ENCODE results near the gene ARID4A. TPM values are rescaled to one million over a fixed set of nuclear protein-coding genes. Genes with fewer than 3 reads are reported as not detected.

ARID4A gene
- total RNA-seq, 1 donor = 12.2 TPM

DNA sequence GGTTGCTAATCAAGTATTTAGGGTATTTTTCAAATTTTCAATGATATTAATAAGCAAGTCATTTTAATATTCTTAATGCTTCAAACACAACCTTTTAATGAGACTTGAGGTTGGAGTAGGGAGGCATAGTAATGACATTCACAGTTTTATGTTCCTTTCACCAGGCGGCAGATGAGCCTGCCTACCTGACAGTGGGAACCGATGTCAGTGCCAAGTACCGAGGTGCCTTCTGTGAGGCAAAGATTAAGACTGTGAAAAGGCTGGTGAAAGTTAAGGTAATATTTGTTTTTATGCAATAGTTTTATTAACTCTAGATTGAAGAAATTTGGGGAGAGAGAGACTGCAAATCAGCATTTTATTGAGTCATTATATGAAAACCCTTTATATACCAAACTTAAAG is 3.1 kb downstream of the ARID4A start:
- H3K4me3 ChIP-seq (ENCODE audit: low read depth, low read length) = no peak overlapping the region
- TF ChIP-seq, protein P1, sequence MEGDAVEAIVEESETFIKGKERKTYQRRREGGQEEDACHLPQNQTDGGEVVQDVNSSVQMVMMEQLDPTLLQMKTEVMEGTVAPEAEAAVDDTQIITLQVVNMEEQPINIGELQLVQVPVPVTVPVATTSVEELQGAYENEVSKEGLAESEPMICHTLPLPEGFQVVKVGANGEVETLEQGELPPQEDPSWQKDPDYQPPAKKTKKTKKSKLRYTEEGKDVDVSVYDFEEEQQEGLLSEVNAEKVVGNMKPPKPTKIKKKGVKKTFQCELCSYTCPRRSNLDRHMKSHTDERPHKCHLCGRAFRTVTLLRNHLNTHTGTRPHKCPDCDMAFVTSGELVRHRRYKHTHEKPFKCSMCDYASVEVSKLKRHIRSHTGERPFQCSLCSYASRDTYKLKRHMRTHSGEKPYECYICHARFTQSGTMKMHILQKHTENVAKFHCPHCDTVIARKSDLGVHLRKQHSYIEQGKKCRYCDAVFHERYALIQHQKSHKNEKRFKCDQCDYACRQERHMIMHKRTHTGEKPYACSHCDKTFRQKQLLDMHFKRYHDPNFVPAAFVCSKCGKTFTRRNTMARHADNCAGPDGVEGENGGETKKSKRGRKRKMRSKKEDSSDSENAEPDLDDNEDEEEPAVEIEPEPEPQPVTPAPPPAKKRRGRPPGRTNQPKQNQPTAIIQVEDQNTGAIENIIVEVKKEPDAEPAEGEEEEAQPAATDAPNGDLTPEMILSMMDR (IDR thresholded peaks at IDR 0.05; ENCODE audit: insufficient read depth, low read length) = no peak
- DNase-seq (ENCODE audit: low read depth) = no peak

DNA sequence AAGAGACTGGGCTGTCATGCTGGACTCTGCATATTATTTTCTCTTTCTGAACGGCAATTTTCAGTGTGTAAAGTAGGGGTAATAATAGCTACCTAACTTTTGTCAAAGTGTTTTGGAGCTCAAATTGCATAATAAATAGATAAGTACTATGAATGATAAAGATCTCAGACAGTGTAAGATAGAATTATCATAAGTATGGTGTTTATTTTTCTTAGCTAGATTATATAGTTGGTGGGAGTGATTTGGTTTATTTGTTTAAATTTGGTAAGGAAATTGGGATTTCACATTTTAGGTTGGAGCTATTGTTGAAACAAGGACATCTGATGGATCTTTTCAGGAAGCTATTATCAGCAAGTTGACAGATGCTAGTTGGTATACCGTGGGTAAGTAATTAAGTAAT is 7.4 kb downstream of the ARID4A start:
- no peak for DNase-seq (ENCODE audit: low read depth)
- TF ChIP-seq, protein P1 (IDR thresholded peaks at IDR 0.05; ENCODE audit: insufficient read depth, low read length) = no peak
- no peak overlapping the region for H3K4me3 ChIP-seq (ENCODE audit: low read depth, low read length)

DNA sequence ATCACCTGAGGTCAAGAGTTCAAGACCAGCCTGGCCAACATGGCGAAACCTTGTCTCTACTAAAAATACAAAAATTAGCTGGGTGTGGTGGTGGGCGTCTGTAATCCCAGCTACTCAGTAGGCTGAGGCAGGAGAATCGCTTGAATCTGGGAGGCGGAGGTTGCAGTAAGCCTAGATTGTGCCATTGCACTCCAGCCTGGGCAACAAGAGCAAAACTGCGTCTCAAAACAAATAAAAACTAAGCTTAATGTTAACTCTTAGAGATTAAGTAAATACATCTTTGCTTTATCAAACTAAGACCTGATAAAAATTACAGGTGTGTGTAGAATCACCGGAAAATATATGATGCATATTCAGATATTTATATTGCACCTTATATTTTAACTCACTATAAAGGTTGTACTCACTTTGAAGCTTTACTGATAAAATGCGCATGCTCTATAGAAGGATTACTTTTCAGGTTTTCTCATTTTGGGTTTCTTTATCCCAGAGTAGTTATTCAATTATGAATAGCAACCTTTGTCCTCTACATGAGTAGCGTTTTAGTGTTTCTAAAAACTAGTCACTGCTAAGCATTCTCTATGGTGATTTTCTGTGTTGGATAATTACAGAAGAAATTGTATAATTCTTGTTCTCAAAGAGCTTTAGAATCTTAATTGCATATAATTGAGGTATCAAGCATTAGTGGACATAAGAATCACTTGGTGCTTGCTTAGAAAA is 9.4 kb downstream of the ARID4A start:
- H3K4me3 ChIP-seq (ENCODE audit: low read depth, low read length) = no peak overlapping the region
- TF ChIP-seq, protein P1 (IDR thresholded peaks at IDR 0.05; ENCODE audit: insufficient read depth, low read length) = no peak
- no peak for DNase-seq (ENCODE audit: low read depth)

DNA sequence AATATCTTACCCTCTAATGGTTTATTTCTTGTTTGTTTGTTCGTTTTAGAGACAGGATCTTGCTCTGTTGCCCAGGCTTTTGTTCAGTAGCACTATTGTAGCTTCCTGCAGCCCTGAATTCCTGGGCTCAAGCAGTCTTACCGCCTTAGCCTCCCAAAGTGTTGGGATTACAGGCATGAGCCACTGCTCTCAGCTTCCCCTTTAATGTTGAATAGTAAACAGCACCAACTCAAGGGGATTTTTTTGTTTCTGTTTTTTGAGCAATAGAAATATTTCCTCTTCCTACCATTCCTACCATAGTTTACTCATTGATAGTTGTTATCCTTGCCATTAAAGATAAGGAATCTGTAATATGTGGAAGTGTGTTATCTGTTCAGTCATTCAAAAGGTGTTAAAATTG is 10.7 kb downstream of the ARID4A start:
- no peak for DNase-seq (ENCODE audit: low read depth)
- no peak overlapping the region for H3K4me3 ChIP-seq (ENCODE audit: low read depth, low read length)
- TF ChIP-seq, protein P1 (IDR thresholded peaks at IDR 0.05; ENCODE audit: insufficient read depth, low read length) = no peak

DNA sequence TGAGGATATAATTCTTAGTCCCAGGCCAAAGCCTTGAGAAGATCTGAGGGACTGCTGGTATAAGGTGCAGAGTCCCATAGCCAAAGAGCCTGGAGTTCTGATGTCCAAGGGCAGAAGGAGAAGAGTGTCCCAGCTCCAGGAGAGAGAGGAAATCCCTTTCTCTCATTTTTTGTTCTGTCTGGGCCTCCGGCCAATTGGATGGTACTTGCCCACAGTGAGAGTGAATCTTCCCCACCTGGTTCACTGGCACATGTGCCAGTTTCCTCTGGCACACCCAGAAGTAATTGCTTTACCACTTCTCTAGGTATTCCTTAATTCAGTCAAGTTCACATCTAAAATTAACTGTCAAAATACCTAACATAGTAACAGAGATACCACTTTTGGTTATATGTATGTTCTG is 15.3 kb downstream of the ARID4A start:
- H3K4me3 ChIP-seq (ENCODE audit: low read depth, low read length) = no peak overlapping the region
- TF ChIP-seq, protein P1 (IDR thresholded peaks at IDR 0.05; ENCODE audit: insufficient read depth, low read length) = no peak
- no peak for DNase-seq (ENCODE audit: low read depth)

DNA sequence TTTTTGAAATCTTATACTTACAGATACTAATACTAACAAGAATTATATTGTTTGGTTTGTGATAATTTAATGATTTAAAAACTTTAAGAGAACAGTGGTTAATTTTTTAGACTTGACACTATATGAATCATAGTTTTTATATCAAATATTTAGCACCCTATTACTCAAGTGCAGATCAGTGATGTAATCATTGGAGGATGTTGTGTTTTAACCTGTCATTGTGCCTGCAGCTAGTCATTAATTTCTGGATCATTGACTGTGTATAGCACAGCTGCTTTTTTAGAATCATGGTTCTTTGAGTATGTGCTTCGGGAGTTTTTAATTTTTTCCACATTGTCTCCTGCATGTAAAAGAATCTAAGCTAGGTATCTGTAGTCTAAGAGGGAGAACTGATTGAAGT is 17.3 kb downstream of the ARID4A start:
- TF ChIP-seq, protein P1 (IDR thresholded peaks at IDR 0.05; ENCODE audit: insufficient read depth, low read length) = no peak
- no peak for DNase-seq (ENCODE audit: low read depth)

DNA sequence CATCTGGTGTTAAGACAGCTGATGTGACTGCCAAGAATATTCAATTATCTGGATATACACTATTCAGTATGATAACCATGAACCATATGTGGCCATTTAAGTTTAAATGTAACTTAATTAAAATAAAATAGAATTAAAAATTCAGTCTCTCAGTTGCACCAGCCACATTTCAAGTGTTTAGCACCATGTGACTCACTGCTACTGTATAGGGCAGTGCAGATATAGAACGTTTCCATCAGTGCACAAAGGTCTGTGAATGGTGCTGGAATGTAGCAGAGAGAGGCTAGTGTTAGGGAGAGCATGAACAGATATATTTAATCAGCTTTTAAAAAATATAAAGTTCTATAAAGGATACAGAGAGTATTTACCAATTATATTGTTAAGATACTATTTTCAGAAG is 28.7 kb downstream of the ARID4A start:
- DNase-seq (ENCODE audit: low read depth) = no peak
- TF ChIP-seq, protein P1 (IDR thresholded peaks at IDR 0.05; ENCODE audit: insufficient read depth, low read length) = no peak
- no peak overlapping the region for H3K4me3 ChIP-seq (ENCODE audit: low read depth, low read length)

More for the DNA sequence above, 17.3 kb downstream of the ARID4A start:
- no peak overlapping the region for H3K4me3 ChIP-seq (ENCODE audit: low read depth, low read length)

Data from fibroblast of the aortic adventitia (primary cell).